GM12801 (cell line): ENCODE measurements around the gene BET1.

Source experiments
- TF ChIP-seq, protein P1 (sequence below): IDR thresholded peaks from one replicate; pipeline ENCODE4 v1.5.1; 2011; ENCODE audit warnings: control low read depth; ENCODE audit not compliant: insufficient read length; ENCODE audit errors: extremely low read depth

Gene BET1

DNA sequence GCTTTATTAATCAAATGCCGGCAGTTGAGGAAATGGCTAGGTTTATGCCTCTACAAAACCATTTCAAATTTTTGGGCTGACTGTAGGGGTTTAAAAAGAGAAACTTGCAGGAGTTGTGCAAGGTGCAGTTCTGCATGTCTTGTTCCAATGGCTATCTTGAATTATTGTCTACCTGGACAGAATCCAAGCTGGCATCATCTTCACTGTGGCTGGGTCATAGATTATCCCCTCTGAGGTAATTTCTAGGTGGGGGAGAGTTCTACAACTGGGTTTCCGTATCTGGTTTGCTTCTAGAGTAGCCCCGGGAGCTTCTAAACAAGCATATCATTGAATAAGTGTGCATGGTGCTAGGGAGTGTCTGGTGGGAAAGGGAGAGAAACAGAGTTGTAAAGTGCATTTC lies 16.9 kb downstream of the BET1 start:
- TF ChIP-seq, protein P1, sequence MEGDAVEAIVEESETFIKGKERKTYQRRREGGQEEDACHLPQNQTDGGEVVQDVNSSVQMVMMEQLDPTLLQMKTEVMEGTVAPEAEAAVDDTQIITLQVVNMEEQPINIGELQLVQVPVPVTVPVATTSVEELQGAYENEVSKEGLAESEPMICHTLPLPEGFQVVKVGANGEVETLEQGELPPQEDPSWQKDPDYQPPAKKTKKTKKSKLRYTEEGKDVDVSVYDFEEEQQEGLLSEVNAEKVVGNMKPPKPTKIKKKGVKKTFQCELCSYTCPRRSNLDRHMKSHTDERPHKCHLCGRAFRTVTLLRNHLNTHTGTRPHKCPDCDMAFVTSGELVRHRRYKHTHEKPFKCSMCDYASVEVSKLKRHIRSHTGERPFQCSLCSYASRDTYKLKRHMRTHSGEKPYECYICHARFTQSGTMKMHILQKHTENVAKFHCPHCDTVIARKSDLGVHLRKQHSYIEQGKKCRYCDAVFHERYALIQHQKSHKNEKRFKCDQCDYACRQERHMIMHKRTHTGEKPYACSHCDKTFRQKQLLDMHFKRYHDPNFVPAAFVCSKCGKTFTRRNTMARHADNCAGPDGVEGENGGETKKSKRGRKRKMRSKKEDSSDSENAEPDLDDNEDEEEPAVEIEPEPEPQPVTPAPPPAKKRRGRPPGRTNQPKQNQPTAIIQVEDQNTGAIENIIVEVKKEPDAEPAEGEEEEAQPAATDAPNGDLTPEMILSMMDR = no peak

DNA sequence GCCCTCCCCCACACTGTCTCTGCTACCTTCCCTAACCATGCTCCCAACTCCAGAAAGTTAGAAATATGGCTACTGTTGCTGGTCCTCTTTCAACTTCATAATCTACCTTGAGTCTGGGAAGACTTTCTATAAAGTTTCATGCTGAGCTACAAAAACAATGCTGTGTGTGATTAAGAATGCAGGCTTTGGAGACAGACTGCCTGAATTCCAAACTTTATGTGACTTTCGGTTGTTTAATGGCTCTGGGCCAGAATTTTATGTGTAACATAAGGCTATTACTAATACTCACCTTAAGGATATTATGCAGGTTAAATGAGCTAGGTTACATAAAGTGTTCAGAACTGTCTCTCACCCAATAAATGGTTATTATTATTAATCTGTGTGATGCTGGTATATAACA lies 19.1 kb downstream of the BET1 start:
- TF ChIP-seq, protein P1 = no peak

DNA sequence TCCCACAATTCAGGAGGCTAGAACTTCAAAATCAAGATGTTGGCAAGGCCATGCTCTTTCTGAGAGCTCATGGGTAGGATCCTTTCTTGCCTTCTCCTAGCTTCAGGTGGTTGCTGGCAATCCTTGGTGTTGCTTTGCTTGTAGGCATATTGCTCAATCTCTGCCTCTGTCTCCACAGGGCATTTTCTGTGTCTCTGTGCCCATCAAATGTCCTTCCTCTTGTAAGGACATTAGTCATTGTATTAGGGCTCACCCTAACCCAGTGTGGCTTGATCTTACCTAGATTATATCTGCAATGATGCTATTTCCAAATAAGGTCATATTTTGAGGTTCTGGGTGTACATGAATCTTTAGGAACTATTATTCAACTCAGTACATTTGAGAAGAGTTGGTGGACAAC lies 20.1 kb downstream of the BET1 start:
- TF ChIP-seq, protein P1 = no peak

- TF ChIP-seq, protein P1 = no peak
These were observed 22.7 kb downstream of the BET1 start for GRCh38 chr7:93981480-93981874.

DNA sequence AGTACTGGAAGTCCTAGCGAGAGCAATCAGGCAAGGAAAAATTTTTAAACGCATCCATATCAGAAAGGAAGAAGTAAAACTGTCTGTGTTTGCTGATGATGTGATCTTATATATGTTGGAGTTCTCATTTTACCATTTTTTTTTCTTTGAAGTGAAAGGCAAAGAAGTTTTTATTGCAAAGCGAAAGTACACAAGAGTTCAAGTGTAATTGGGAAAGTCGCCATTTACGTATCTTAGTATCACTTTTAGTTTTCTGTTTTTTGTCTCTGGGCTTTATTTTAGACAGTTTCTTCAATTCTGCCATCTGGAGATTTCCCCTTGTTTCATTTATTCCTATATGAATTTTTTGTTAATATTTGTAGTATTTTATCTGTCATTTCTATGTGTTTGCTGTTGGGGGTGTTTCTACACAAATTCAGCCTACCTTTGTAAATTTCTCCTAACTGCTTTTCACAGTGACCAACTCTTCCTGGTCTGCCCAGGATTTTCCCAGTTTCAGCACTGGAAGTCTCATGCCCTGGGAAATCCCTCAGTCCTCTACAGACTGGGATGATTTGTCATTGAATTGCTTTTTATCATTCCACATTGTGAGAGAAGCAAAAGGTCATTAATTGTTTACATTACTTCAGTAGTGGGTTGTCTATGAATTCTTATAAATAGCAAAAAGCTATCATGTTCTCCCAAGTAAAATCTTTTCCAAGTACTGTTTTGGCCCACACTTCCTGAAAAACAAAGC lies 23.2 kb downstream of the BET1 start:
- TF ChIP-seq, protein P1 = no peak

DNA sequence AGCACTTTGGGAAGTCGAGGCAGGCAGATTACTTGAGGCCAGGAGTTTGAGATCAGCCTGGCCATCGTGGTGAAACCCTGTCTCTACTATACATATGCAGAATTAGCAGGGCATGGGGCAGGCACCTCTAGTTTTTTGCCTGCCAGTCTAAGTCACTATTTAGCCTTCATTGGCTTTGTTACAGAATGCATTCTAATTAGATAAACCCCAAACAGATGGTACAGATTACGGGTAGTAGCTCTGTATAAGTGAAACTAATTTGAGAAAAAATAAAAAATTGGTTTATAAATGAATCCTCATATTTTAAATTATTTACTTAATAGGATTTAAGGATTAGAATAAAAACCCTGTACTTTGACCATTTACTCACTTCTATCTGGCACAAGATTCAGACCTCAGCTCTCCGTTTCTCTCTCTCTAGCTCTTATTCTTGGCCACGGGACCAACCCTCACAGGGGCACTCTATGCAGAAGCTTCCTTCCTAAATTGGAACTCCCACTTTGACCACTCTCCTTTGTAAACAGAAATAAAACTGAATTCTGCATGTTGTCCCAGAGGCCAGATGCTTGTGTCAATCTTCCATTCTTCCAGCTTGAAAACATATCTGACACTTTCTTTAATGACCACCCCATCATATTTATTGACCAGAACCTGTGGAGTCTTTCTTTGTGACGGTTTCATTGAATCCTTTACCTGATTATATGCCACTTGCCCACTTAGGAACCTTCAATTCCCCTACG lies 26.8 kb downstream of the BET1 start:
- TF ChIP-seq, protein P1 = no peak

DNA sequence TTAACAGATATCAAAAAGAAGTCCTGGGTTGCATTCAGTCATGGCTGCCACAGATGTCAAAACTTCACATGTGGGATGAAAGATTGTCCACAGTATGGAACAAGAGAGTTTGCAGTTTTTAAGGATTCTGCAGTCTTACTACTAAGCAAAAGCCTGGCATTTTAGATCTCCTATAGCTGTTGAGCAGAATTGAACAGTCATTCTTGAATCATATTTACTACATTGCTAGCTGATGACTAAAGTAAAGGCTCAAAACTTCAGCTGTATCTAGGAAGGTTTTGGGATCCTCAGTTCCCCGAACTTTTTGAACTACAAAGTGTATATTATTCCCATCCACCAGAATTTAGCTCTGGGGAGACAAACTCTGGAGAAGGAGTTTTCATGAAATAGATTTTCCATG lies 31.0 kb downstream of the BET1 start:
- TF ChIP-seq, protein P1 = no peak
